Neuronal stem cell (in vitro differentiated cells): ENCODE results near the gene PDE8A.

Experiments
- DNase-seq: peaks from one replicate; pipeline ENCODE4 v3.0.0-alpha.2; 2013; ENCODE audit warnings: low spot score
- H2AFZ ChIP-seq: one replicate; pipeline ENCODE4 v1.6.1; 2013; ENCODE audit warnings: mild to moderate bottlenecking, low read length, inconsistent platforms
- H2AK5ac ChIP-seq: 2 replicates; pipeline ENCODE4 v1.6.1; 2013; ENCODE audit warnings: low read depth, mild to moderate bottlenecking, inconsistent platforms, low read length, moderate library complexity, mixed read lengths
- H2BK120ac ChIP-seq: 2 replicates; pipeline ENCODE4 v1.6.1; 2013; ENCODE audit warnings: low read depth, mild to moderate bottlenecking, inconsistent platforms, low read length, moderate library complexity, mixed read lengths
- H2BK12ac ChIP-seq: one replicate; pipeline ENCODE4 v1.6.1; 2013; ENCODE audit warnings: low read length, inconsistent platforms
- H2BK15ac ChIP-seq: 2 replicates; pipeline ENCODE4 v1.6.1; 2013; ENCODE audit warnings: mild to moderate bottlenecking, low read length, inconsistent platforms, mixed read lengths
- H2BK5ac ChIP-seq: one replicate; pipeline ENCODE4 v1.6.1; 2013; ENCODE audit warnings: inconsistent platforms, mild to moderate bottlenecking, low read length, moderate library complexity
- H3K14ac ChIP-seq: one replicate; pipeline ENCODE4 v1.6.1; 2013; ENCODE audit warnings: low read length, inconsistent platforms
- H3K18ac ChIP-seq: 2 replicates; pipeline ENCODE4 v1.6.1; 2013; ENCODE audit warnings: low read length, inconsistent platforms
- H3K23ac ChIP-seq: 2 replicates; pipeline ENCODE4 v1.6.1; 2013; ENCODE audit warnings: low read depth, mild to moderate bottlenecking, mixed read lengths, low read length, inconsistent platforms; ENCODE audit not compliant: poor library complexity
- H3K27ac ChIP-seq: replicated peaks from 3 replicates; pipeline ENCODE4 v1.5.1; 2013; ENCODE audit warnings: low read length, inconsistent platforms
- H3K27me3 ChIP-seq, 3 experiments: 2 replicates each; pipeline ENCODE4 v1.6.1; 2013; ENCODE audit warnings: low read length in 3 of 3, mild to moderate bottlenecking in 2 of 3, inconsistent platforms in 1 of 3, low read depth in 1 of 3, mixed read lengths in 1 of 3, moderate library complexity in 1 of 3; ENCODE audit not compliant: control insufficient read depth in 3 of 3, insufficient read depth in 3 of 3
- H3K36me3 ChIP-seq, 2 donors: replicated peaks in 1 of 2; 2 replicates each; pipeline ENCODE4 v1.6.1; 2013; ENCODE audit warnings: low read length in 2 of 2; ENCODE audit not compliant: control insufficient read depth in 2 of 2, insufficient read depth in 2 of 2
- H3K4ac ChIP-seq: 2 replicates; pipeline ENCODE4 v1.6.1; 2013; ENCODE audit warnings: inconsistent platforms, mild to moderate bottlenecking, low read length, moderate library complexity
- H3K4me1 ChIP-seq, 2 donors: 1 replicate in 1 of 2; 2 replicates in 1 of 2; pipeline ENCODE4 v1.6.1; 2013; ENCODE audit warnings: low read length in 2 of 2, low read depth in 1 of 2; ENCODE audit not compliant: control insufficient read depth in 2 of 2, insufficient read depth in 1 of 2
- H3K4me2 ChIP-seq: one replicate; pipeline ENCODE4 v1.6.1; 2013; ENCODE audit warnings: mild to moderate bottlenecking, low read length, inconsistent platforms; ENCODE audit not compliant: insufficient read depth, poor library complexity, severe bottlenecking
- H3K4me3 ChIP-seq, 2 donors: 2 replicates each; pipeline ENCODE4 v1.5.1; 2013; ENCODE audit warnings: low read length in 2 of 2, mild to moderate bottlenecking in 2 of 2, inconsistent platforms in 1 of 2, moderate library complexity in 1 of 2
- H3K79me1 ChIP-seq: one replicate; pipeline ENCODE4 v1.6.1; 2013; ENCODE audit warnings: low read depth, mild to moderate bottlenecking, inconsistent platforms, low read length, moderate library complexity
- H3K9ac ChIP-seq: one replicate; pipeline ENCODE4 v1.6.1; 2013; ENCODE audit warnings: mild to moderate bottlenecking, low read depth, low read length, inconsistent platforms; ENCODE audit not compliant: poor library complexity
- H3K9me3 ChIP-seq, 2 donors: replicated peaks in 1 of 2; 2 replicates each; pipeline versions ENCODE3 to v1.6.1; 2013; ENCODE audit warnings: low read length in 2 of 2, mild to moderate bottlenecking in 2 of 2, inconsistent platforms in 1 of 2, low read depth in 1 of 2, mixed read lengths in 1 of 2, moderate library complexity in 1 of 2; ENCODE audit not compliant: control insufficient read depth in 2 of 2, insufficient read depth in 1 of 2
- H4K8ac ChIP-seq: one replicate; pipeline ENCODE4 v1.6.1; 2013; ENCODE audit warnings: low read depth, mild to moderate bottlenecking, inconsistent platforms, low read length, moderate library complexity
- H4K91ac ChIP-seq: one replicate; pipeline ENCODE4 v1.6.1; 2013; ENCODE audit warnings: low read length, low read depth, mild to moderate bottlenecking, inconsistent platforms; ENCODE audit not compliant: poor library complexity
- WGBS, 2 donors: extraction: QIAGEN DNeasy Blood & Tissue Kit; methylation state at CpG; one replicate each; pipeline ENCODE4 v1.1.7; 2013; ENCODE audit warnings: missing lambda C conversion rate in 2 of 2, mixed read lengths in 1 of 2; ENCODE audit not compliant: insufficient read length in 2 of 2, insufficient replicate concordance in 1 of 2; ENCODE audit errors: extremely low coverage in 2 of 2; 5-methylcytosine and 5-hydroxymethylcytosine counted together

PDE8A gene

DNA sequence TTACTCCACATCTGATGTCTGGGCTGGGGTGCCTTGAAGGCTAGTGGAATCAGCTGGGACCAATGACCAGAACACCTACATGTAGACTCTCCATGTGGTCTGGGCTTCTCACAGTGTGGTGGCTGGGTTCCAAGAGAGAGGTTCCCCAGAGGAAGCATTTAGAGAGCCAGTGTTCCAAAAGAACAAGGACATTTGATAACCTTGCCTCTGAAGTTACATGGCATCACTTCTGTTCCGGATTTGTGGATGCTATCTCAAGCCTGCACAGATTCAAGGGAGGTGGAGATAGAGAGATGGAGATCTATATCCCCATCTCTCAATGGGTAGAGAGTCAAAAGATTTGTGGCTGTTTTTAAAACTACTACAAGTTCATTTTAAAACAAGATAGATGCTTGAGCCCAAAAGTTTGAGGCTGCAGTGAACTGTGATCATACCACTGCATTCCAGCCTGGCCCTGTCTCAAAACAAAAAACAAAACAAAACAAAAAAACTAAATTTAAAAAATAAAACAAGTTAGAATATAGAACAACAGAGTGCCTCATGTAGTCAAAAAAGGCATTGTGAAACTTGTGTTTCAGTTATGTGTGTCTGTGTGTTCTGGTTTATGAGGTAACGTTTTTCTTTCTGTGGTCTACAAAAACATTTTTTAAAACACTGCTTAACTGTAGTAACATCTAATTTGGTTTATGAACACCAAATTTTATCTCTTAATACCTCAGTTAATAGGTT is 44.8 kb downstream of the PDE8A start:
- Histone ChIP-seq H2BK12ac (no peak overlapping the region), H2BK5ac (no peak overlapping the region), H3K9ac (no peak overlapping the region), H3K79me1 (no peaks in the 10 kb centered on the region), H4K8ac (no peak overlapping the region), H3K27ac (no peak overlapping the region), H2AK5ac (no peak overlapping the region), H3K9me3 (no peaks in the 10 kb centered on the region), H2BK120ac (no peak overlapping the region), H3K27me3 (no peaks in the 10 kb centered on the region), H3K23ac (no peak overlapping the region), H3K4me1 (peaks cover 0 to 3% of the 10 kb centered on the region in 2 donors), H3K4me3 (no peak overlapping the region), H3K14ac (no peak overlapping the region), H3K36me3 (no peaks in the 10 kb centered on the region), H2AFZ (no peak overlapping the region), H3K18ac (no peak overlapping the region), H2BK15ac (no peak overlapping the region), H4K91ac (no peak overlapping the region), H3K4me2 (no peak overlapping the region), H3K4ac (no peak overlapping the region)
- WGBS, 2 donors = no CpG with 5 or more reads among the region's 2 CpGs
- no peak for DNase-seq

DNA sequence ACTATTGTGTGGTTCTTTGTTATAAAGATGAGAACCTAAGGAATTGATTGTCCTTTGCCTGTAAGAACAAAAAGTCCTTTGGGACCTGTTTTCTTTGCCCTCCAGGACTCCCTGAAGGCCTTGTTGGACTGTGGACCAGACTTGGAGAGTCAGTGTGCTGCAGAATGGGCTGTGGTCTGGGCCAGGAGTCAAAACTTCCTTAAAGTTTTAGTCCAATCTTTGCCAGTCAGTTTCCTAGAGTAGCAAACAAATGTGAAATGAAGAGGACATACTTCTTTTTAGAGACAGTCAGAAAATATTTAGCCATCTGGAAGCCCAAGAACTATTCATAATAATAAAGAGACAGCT is 45.4 kb downstream of the PDE8A start:
- DNase-seq = no peak
- Histone ChIP-seq H3K27ac (no peak overlapping the region), H2BK120ac (no peak overlapping the region), H3K79me1 (no peaks in the 10 kb centered on the region), H3K4ac (no peak overlapping the region), H2BK15ac (no peak overlapping the region), H2AK5ac (no peak overlapping the region), H4K8ac (no peak overlapping the region), H3K18ac (no peak overlapping the region), H3K4me3 (no peak overlapping the region), H2AFZ (no peak overlapping the region), H2BK12ac (no peak overlapping the region), H3K4me1 (peaks cover under 1 to 3% of the 10 kb centered on the region in 2 donors), H3K23ac (no peak overlapping the region), H3K27me3 (no peaks in the 10 kb centered on the region), H3K9ac (no peak overlapping the region), H4K91ac (no peak overlapping the region), H2BK5ac (no peak overlapping the region), H3K14ac (no peak overlapping the region), H3K4me2 (no peak overlapping the region), H3K36me3 (no peaks in the 10 kb centered on the region), H3K9me3 (no peaks in the 10 kb centered on the region)

DNA sequence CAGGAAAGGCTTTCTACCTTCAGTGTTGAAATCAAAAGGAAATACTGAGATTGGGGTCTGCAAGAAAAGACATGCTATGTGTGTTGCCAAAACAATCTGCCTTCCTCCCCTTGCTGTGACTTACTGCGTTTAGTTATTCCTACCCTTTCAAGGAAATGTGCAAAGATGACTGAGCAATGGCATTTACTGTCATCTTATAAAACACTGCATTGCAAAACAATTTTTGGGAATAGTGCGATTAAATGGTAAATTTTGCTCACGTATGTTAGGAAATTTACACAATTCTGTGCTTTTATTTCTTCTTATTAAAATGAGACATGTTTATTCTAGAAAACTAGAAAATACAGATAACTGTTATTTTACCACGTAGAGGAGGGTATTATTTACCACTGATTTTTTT is 45.8 kb downstream of the PDE8A start:
- Histone ChIP-seq H2BK15ac (no peak overlapping the region), H3K27me3 (no peaks in the 10 kb centered on the region), H3K36me3 (no peaks in the 10 kb centered on the region), H3K18ac (no peak overlapping the region), H3K23ac (no peak overlapping the region), H3K79me1 (no peaks in the 10 kb centered on the region), H2BK12ac (no peak overlapping the region), H3K14ac (no peak overlapping the region), H3K4ac (no peak overlapping the region), H3K9me3 (no peaks in the 10 kb centered on the region), H3K4me1 (peaks cover 2 to 3% of the 10 kb centered on the region in 2 donors), H2BK120ac (no peak overlapping the region), H4K8ac (no peak overlapping the region), H3K4me2 (no peak overlapping the region), H3K27ac (no peak overlapping the region), H4K91ac (no peak overlapping the region), H2AK5ac (no peak overlapping the region), H2AFZ (no peak overlapping the region), H3K9ac (no peak overlapping the region), H3K4me3 (no peak overlapping the region), H2BK5ac (no peak overlapping the region)
- no peak for DNase-seq
- WGBS, 2 donors = no CpG with 5 or more reads among the region's 4 CpGs

DNA sequence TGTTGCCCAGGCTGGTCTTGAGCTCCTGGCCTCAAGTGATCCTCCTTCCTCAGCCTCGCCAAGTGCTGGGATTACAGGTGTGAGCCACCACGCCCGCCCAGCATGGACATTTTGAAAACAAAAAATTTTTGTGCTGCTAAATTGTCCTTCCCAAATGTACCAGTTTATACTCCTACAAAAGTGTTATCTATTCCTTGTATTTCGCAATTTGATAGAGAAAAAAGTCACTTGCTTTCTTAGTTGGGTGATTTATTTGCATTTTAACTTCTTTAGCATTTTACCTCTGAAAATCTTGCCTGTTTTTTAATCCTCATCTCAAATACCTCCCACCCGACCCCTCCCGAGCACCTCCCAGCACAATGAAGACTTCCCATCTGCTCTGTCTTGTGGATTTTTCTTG is 46.8 kb downstream of the PDE8A start:
- Histone ChIP-seq H3K4me3 (no peak overlapping the region), H3K18ac (no peak overlapping the region), H3K9me3 (no peaks in the 10 kb centered on the region), H3K27me3 (no peaks in the 10 kb centered on the region), H3K23ac (no peak overlapping the region), H2BK120ac (no peak overlapping the region), H2BK5ac (no peak overlapping the region), H4K8ac (no peak overlapping the region), H2AFZ (no peak overlapping the region), H3K14ac (no peak overlapping the region), H3K79me1 (no peaks in the 10 kb centered on the region), H2BK12ac (no peak overlapping the region), H2AK5ac (no peak overlapping the region), H3K4me1 (peaks cover 2 to 3% of the 10 kb centered on the region in 2 donors), H3K4me2 (no peak overlapping the region), H3K27ac (no peak overlapping the region), H4K91ac (no peak overlapping the region), H2BK15ac (no peak overlapping the region), H3K9ac (no peak overlapping the region), H3K4ac (no peak overlapping the region), H3K36me3 (no peaks in the 10 kb centered on the region)
- WGBS, 2 donors = no CpG with 5 or more reads among the region's 6 CpGs
- DNase-seq = no peak
